K562 (cell line): ENCODE results near the gene KLB. TPM values are rescaled to one million over a fixed set of nuclear protein-coding genes. Genes with fewer than 3 reads are reported as not detected.
"Not testable (repeated sequence)": the region's sequence is repeated elsewhere in the genome, so short reads cannot be mapped to it uniquely, and the experiment has no call there.

Experiments
- ATAC-seq: fragments of 200-7000 bp; cut with Tn5 transposase; 3 replicates; pipeline ENCODE4 v1.9.1; 2020; ENCODE audit warnings: moderate library complexity
- BruUV-seq: library from RNA; stranded (reverse); fragments of 400-500 nt; replicated peaks from 2 replicates; lab custom pipeline; 2021; lab: Mats Ljungman, UMichigan
- CTCF ChIA-PET: fragments of 300-600 bp; formaldehyde crosslinking; extraction: SDS; loops from one replicate; lab custom pipeline; 2021; ENCODE audit warnings: low intra/inter-chr PET ratio; lab: Yijun Ruan, JAX
- POLR2A ChIA-PET: fragments of 300-600, 350-650 bp; sonication (Branson Sonifier 250); formaldehyde crosslinking; extraction: SDS; loops from one replicate; lab custom pipeline; 2021; ENCODE audit warnings: antibody characterized with exemption, inconsistent platforms; lab: Yijun Ruan, JAX
- DNase-seq, 4 experiments: peaks; one replicate each; pipeline versions ENCODE4 v3.0.0 to v3.0.0-alpha.2; 2011 to 2018; ENCODE audit warnings: low spot score in 3 of 4, mixed read lengths in 3 of 4; ENCODE audit errors: extremely low read depth in 1 of 4
- FAIRE-seq: peaks from 2 replicates; lab custom pipeline; 2011; peaks lifted over from hg19 to GRCh38; lab: Jason Lieb, UNC
- H2AFZ ChIP-seq: 2 replicates; pipeline ENCODE4 v1.6.0; 2011; ENCODE audit warnings: low read depth, low read length, control low read depth, inconsistent platforms
- H3K27ac ChIP-seq: fragments of 200-600 bp; 3 replicates; pipeline ENCODE4 v1.8.0; 2011; ENCODE audit warnings: low read depth, mild to moderate bottlenecking, control low read depth, inconsistent platforms, low read length, moderate library complexity, mixed read lengths; ENCODE audit errors: extremely low read depth
- H3K27me3 ChIP-seq, 2 experiments: fragments of 300-600 bp in 1 of 2; 2 replicates in 1 of 2; 3 replicates in 1 of 2; pipeline versions ENCODE4 v1.6.0 to v1.8.0; 2011; ENCODE audit warnings: inconsistent platforms in 2 of 2, low read length in 2 of 2, mild to moderate bottlenecking in 1 of 2, mixed read lengths in 1 of 2, moderate library complexity in 1 of 2; ENCODE audit not compliant: control insufficient read depth in 2 of 2, insufficient read depth in 2 of 2
- H3K36me3 ChIP-seq: fragments of 300-600 bp; 3 replicates; pipeline ENCODE4 v1.8.0; 2011; ENCODE audit warnings: mild to moderate bottlenecking, low read length, inconsistent platforms; ENCODE audit not compliant: control insufficient read depth, insufficient read depth
- H3K4me1 ChIP-seq, 2 experiments: fragments of 200-600 bp in 1 of 2; replicated peaks in 1 of 2; 2 replicates in 1 of 2; 3 replicates in 1 of 2; pipeline versions ENCODE4 v1.5.1 to v1.8.0; 2011; ENCODE audit warnings: inconsistent platforms in 2 of 2, low read length in 2 of 2, mild to moderate bottlenecking in 1 of 2, mixed read lengths in 1 of 2, moderate library complexity in 1 of 2; ENCODE audit not compliant: control insufficient read depth in 2 of 2, insufficient read depth in 2 of 2
- H3K4me2 ChIP-seq: 2 replicates; pipeline ENCODE4 v1.6.1; 2011; ENCODE audit warnings: low read length, control low read depth, inconsistent platforms, mixed read lengths; ENCODE audit not compliant: insufficient read depth
- H3K4me3 ChIP-seq: fragments of 200-600 bp; sonication (generic), shearing (Covaris generic); 2 replicates; pipeline ENCODE4 v1.5.1; 2016; ENCODE audit warnings: control low read depth, inconsistent platforms
- H3K79me2 ChIP-seq: fragments of 200-600 bp; 3 replicates; pipeline ENCODE4 v1.8.0; 2011; ENCODE audit warnings: low read length, inconsistent platforms; ENCODE audit not compliant: control insufficient read depth, insufficient read depth
- H3K9ac ChIP-seq, 2 experiments: 2 replicates each; pipeline versions ENCODE4 v1.6.0 to v1.6.1; 2011; ENCODE audit warnings: low read depth in 2 of 2, low read length in 2 of 2, control low read depth in 1 of 2, inconsistent platforms in 1 of 2, mild to moderate bottlenecking in 1 of 2, mixed read lengths in 1 of 2; ENCODE audit not compliant: insufficient read depth in 1 of 2
- H3K9me1 ChIP-seq: one replicate; pipeline ENCODE4 v1.6.0; 2011; ENCODE audit warnings: inconsistent platforms, mild to moderate bottlenecking, low read length, moderate library complexity; ENCODE audit not compliant: control insufficient read depth, insufficient read depth
- H3K9me3 ChIP-seq: replicated peaks from 2 replicates; pipeline ENCODE4 v1.5.1; 2011; ENCODE audit warnings: low read depth, low read length, inconsistent platforms; ENCODE audit not compliant: control insufficient read depth, insufficient read depth
- H4K20me1 ChIP-seq: replicated peaks from 2 replicates; pipeline ENCODE4 v1.6.1; 2011; ENCODE audit warnings: low read length, inconsistent platforms, mixed read lengths; ENCODE audit not compliant: control insufficient read depth, insufficient read depth
- CTCF ChIP-seq, 3 experiments: IDR thresholded peaks in 2 of 3; conservative IDR thresholded peaks in 1 of 3; 2 replicates each; pipeline ENCODE4 v1.5.1; 2011 to 2012; ENCODE audit warnings: low read length in 3 of 3, mild to moderate bottlenecking in 3 of 3, control low read depth in 2 of 3, improper control_type of control experiment in 1 of 3, inconsistent platforms in 1 of 3, low read depth in 1 of 3, mixed read lengths in 1 of 3, moderate library complexity in 1 of 3; ENCODE audit not compliant: insufficient read depth in 2 of 3
- GMEB1 ChIP-seq: fragments of 250-450 bp; sonication (Bioruptor Pico); IDR thresholded peaks from 2 replicates; pipeline ENCODE4 v1.4.0; 2020; ENCODE audit warnings: mild to moderate bottlenecking
- KDM4B ChIP-seq, 2 experiments: fragments of 450-650 bp in 1 of 2; sonication (generic) in 1 of 2; IDR thresholded peaks; 2 replicates each; pipeline ENCODE4 v1.6.1; 2016 to 2017; ENCODE audit warnings: borderline replicate concordance in 2 of 2, antibody characterized with exemption in 1 of 2, low read depth in 1 of 2, mild to moderate bottlenecking in 1 of 2
- RAD21 ChIP-seq, 2 experiments: fragments of 250-450 bp in 1 of 2; fragments of 450-650 bp in 1 of 2; sonication (Bioruptor Pico) in 1 of 2; formaldehyde crosslinking in 1 of 2; IDR thresholded peaks in 1 of 2; conservative IDR thresholded peaks in 1 of 2; 2 replicates each; pipeline versions ENCODE4 v1.4.0 to v1.8.0; 2020 to 2022; ENCODE audit warnings: mild to moderate bottlenecking in 2 of 2, moderate library complexity in 1 of 2
- ZBTB1 ChIP-seq: sonication (generic); formaldehyde crosslinking; IDR thresholded peaks from 2 replicates; pipeline ENCODE4 v1.8.1; 2023; ENCODE audit warnings: missing genetic modification reagents, low read depth, mild to moderate bottlenecking, borderline replicate concordance
- WGBS: fragments of 100-300 bp; shearing (Covaris generic); methylation state at CpG from one replicate; pipeline ENCODE4 v1.1.6; 2016; ENCODE audit warnings: low coverage, mixed read lengths; ENCODE audit not compliant: insufficient coverage; ENCODE audit errors: missing lambda C conversion rate; 5-methylcytosine and 5-hydroxymethylcytosine counted together
- in situ Hi-C: fragments of 300-500 bp; cut with MboI; formaldehyde crosslinking; loops from 4 replicates; pipeline ENCODE4 v1.15.0; 2018; ENCODE audit warnings: inconsistent platforms, mixed read lengths
- intact Hi-C: fragments of 100-400 bp; cut with micrococcal nuclease; formaldehyde crosslinking; loops from 2 replicates; pipeline ENCODE4 v1.14.2; 2022
- polyA plus RNA-seq, 8 experiments: library from polyadenylated mRNA; depleted of rRNA in 4 of 8; stranded (reverse) in 5 of 8; unstranded in 3 of 8; fragments of >200 nt; fragmentation: Nextera tagmentation in 2 of 8; fragmentation: Illumina TruSeq in 1 of 8; extraction: Ambion mirVana in 2 of 8; extraction: Trizol in 1 of 8; gene quantifications; 2 replicates each; pipeline versions ENCODE4 v1.2.1 to v1.2.3, GENCODE V29; 2011 to 2014; ENCODE audit warnings: inconsistent platforms in 1 of 8, missing spikeins in 1 of 8
- total RNA-seq, 7 experiments: library from RNA; depleted of rRNA in 6 of 7; stranded (reverse); fragments of >200 nt in 6 of 7; fragmentation: Illumina TruSeq in 2 of 7; extraction: Trizol in 2 of 7; gene quantifications; 2 replicates each; pipeline versions ENCODE4 v1.2.1 to v1.2.3, GENCODE V29; 2011 to 2021; ENCODE audit warnings: low replicate concordance in 1 of 7

KLB gene
- total and polyA plus RNA-seq, 9 of the 15 experiments (the other 6 are each of a cell fraction or from before 2014, with no cell fraction given), result 0.04 to 0.13 TPM; not detected in 7

GRCh38 chr4:39410415-39410814 is 3.7 kb downstream of the KLB start:
- DNase-seq (no peak), FAIRE-seq (no peak), ATAC-seq (peak; percentile 34; the same call in 2 of the 3 replicates)
- H3K9me3 ChIP-seq, result no peaks in the 10 kb centered on the region
- no peaks in the 10 kb centered on the region for H3K79me2 ChIP-seq
- no peaks in the 10 kb centered on the region for H3K4me1 ChIP-seq
- no peak overlapping the region for H3K4me2 ChIP-seq
- BruUV-seq, result no TSS peak
- H3K9ac ChIP-seq, result no peak overlapping the region
- no peak for TF ChIP-seq KDM4B (IDR thresholded peaks at IDR 0.05; ENCODE audit: borderline replicate concordance in 2 of 2, low read depth in 1 of 2)
- peak; percentile 25 to 32; a peak in 1 of 4 replicates for TF ChIP-seq RAD21 (CRISPR knock-in tag; conservative IDR thresholded peaks at IDR 0.05 in 1 of 2, IDR thresholded peaks at IDR 0.05 in 1 of 2)
- TF ChIP-seq CTCF (IDR thresholded peaks at IDR 0.05 in 2 of 3, conservative IDR thresholded peaks at IDR 0.05 in 1 of 3; ENCODE audit: insufficient read depth in 2 of 3, low read depth in 1 of 3, low read length in 3 of 3), result peak in 1 of 3 experiments; percentile 44; a peak in 3 of 6 replicates
- TF ChIP-seq GMEB1, result no peak
- no peak for TF ChIP-seq ZBTB1 (CRISPR knock-in tag)
- H3K9me1 ChIP-seq, result no peaks in the 10 kb centered on the region
- CTCF ChIA-PET, result no interaction called here
- intact Hi-C loops (no loop called here), in situ Hi-C loops (no loop called here)
- H3K4me3 ChIP-seq, result no peak overlapping the region
- WGBS, result 26% methylated on average over 5 of the region's 5 CpGs
- H4K20me1 ChIP-seq, result no peaks in the 10 kb centered on the region
- no peaks in the 10 kb centered on the region for H3K36me3 ChIP-seq
- H3K27me3 ChIP-seq, result no peaks in the 10 kb centered on the region
- POLR2A ChIA-PET, result interaction anchor here (0.8 to 1.2 kb wide), 2 partner anchors 26 to 29 kb away, joined by 3 to 7 read pairs; no protein-coding TSS in a partner anchor
- H2AFZ ChIP-seq, result peak overlapping the region; percentile 26; the same call in 1 of the 2 replicates
- no peak overlapping the region for H3K27ac ChIP-seq

- H4K20me1 ChIP-seq, H3K36me3 ChIP-seq, H3K79me2 ChIP-seq, H2AFZ ChIP-seq, DNase-seq, H3K27ac ChIP-seq, H3K27me3 ChIP-seq, intact Hi-C loops, H3K9me1 ChIP-seq, H3K4me2 ChIP-seq, FAIRE-seq, H3K9ac ChIP-seq, BruUV-seq, H3K9me3 ChIP-seq, H3K4me3 ChIP-seq, in situ Hi-C loops, H3K4me1 ChIP-seq, CTCF ChIA-PET, ATAC-seq: not testable (repeated sequence)
- POLR2A ChIA-PET, result interaction anchor here (0.6 to 1.2 kb wide), 2 partner anchors 10 to 27 kb away, joined by 3 read pairs; no protein-coding TSS in a partner anchor
- 56% methylated on average over 7 of the region's 8 CpGs for WGBS
Measured at GRCh38 chr4:39411561-39411960, 4.8 kb downstream of the KLB start.
